ENCODE data around the gene HELB. TPM values are rescaled to one million over a fixed set of nuclear protein-coding genes. Genes with fewer than 3 reads are reported as not detected.
"Not testable (repeated sequence)": the region's sequence is repeated elsewhere in the genome, so short reads cannot be mapped to it uniquely, and the experiment has no call there.

The HELB gene
- total RNA-seq, 1 experiment from 2014 or later = 2.6 TPM

GRCh38 chr12:66297080-66297479 is 5.2 kb upstream of the HELB start:
- no TSS peak for BruUV-seq (replicated peaks)
- no peak for DNase-seq (ENCODE audit: unreplicated experiment)
- H3K27ac Mint-ChIP-seq (ENCODE audit: low read depth, unreplicated experiment) = no peak overlapping the region
- H3K9me3 Mint-ChIP-seq (ENCODE audit: unreplicated experiment) = no peaks in the 10 kb centered on the region
- no peak overlapping the region for H3K4me3 Mint-ChIP-seq (ENCODE audit: unreplicated experiment)
- intact Hi-C loops (cut with micrococcal nuclease) = no loop called here
- H3K27me3 Mint-ChIP-seq (ENCODE audit: insufficient read depth, unreplicated experiment) = peaks cover 78% of the 10 kb centered on the region
- ChIA-PET CTCF (interaction anchor here (0.6 kb wide), 1 partner anchor 33 kb away, joined by 3 read pairs; no protein-coding TSS in a partner anchor), POLR2A (no interaction called here)
- no peaks in the 10 kb centered on the region for H3K36me3 Mint-ChIP-seq (ENCODE audit: insufficient read depth, unreplicated experiment)
- H3K4me1 Mint-ChIP-seq (ENCODE audit: insufficient read depth, unreplicated experiment) = peaks cover 3% of the 10 kb centered on the region
- TF ChIP-seq CTCF (IDR thresholded peaks at IDR 0.05; ENCODE audit: unreplicated experiment) = no peak

DNA sequence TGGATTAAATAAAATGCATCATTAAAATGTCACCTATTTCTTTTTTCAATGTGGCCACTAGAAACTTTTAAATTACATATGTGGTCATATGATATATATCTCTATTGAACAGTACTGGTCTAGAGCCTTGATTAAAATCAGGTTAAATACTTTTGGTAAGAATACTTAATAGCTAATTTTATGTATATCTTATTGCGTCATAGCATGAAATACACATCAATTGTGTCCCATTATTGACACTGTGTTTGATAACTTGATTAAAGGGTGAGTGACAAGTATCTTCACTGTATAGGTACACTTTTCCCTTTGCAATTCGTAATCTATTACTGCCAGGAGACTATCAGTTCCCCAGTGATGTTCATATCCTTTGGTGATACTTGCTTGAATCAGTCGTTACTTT is 4.4 kb upstream of the HELB start:
- TF ChIP-seq CTCF (IDR thresholded peaks at IDR 0.05; ENCODE audit: unreplicated experiment) = no peak
- H3K4me1 Mint-ChIP-seq (ENCODE audit: insufficient read depth, unreplicated experiment) = peaks cover 9% of the 10 kb centered on the region
- no peak overlapping the region for H3K27ac Mint-ChIP-seq (ENCODE audit: low read depth, unreplicated experiment)
- CTCF ChIA-PET = interaction anchor here (0.6 kb wide), 1 partner anchor 32 kb away, joined by 3 read pairs; no protein-coding TSS in a partner anchor
- no peak for DNase-seq (ENCODE audit: unreplicated experiment)
- H3K27me3 Mint-ChIP-seq (ENCODE audit: insufficient read depth, unreplicated experiment) = peaks cover 69% of the 10 kb centered on the region
- no peaks in the 10 kb centered on the region for H3K9me3 Mint-ChIP-seq (ENCODE audit: unreplicated experiment)
- no peaks in the 10 kb centered on the region for H3K36me3 Mint-ChIP-seq (ENCODE audit: insufficient read depth, unreplicated experiment)
- intact Hi-C loops (cut with micrococcal nuclease) = no loop called here
- POLR2A ChIA-PET = no interaction called here
- BruUV-seq (replicated peaks) = no TSS peak
- H3K4me3 Mint-ChIP-seq (ENCODE audit: unreplicated experiment) = no peak overlapping the region

DNA sequence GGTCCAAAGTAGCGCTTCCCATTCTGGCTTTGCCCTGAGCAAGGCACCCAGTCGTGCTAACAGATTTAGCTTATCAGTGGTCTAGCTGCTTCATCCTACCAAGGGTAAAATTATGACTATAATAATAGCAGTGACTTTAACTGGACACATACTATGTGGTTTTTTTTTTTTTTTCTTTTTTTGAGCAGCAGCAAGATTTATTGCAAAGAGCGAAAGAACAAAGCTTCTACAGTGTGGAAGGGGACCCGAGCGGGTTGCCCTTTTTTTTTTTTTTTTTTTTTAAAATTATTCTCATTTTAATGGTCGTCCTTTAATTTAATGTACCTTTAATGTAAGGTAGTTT is 505 bp downstream of the HELB start:
- Mint-ChIP-seq H3K27ac (ENCODE audit: low read depth, unreplicated experiment) (peak overlapping the region; percentile 90), H3K4me1 (ENCODE audit: insufficient read depth, unreplicated experiment) (peaks cover 23% of the 10 kb centered on the region), H3K36me3 (ENCODE audit: insufficient read depth, unreplicated experiment) (peaks cover 3% of the 10 kb centered on the region), H3K4me3 (ENCODE audit: unreplicated experiment) (peak overlapping the region; percentile 99), H3K27me3 (ENCODE audit: insufficient read depth, unreplicated experiment) (peaks cover 39% of the 10 kb centered on the region), H3K9me3 (ENCODE audit: unreplicated experiment) (no peaks in the 10 kb centered on the region)
- ChIA-PET POLR2A (interaction anchor here (0.6 to 3.3 kb wide), 9 partner anchors 9 to 172 kb away, joined by 3 to 22 read pairs (median 5); partner anchors contain the start of genes LLPH and TMBIM4), CTCF (interaction anchor here (0.6 to 1.7 kb wide), 10 partner anchors 24 to 557 kb away, joined by 3 to 6 read pairs (median 3); partner anchors contain the start of gene TMBIM4)
- BruUV-seq (replicated peaks) = no TSS peak
- no peak for TF ChIP-seq CTCF (IDR thresholded peaks at IDR 0.05; ENCODE audit: unreplicated experiment)
- DNase-seq (ENCODE audit: unreplicated experiment) = no peak
- intact Hi-C loops (cut with micrococcal nuclease) = loop anchor here (1.0 kb wide), 1 partner anchor 133 kb away; the partner anchor contains the start of gene TMBIM4

DNA sequence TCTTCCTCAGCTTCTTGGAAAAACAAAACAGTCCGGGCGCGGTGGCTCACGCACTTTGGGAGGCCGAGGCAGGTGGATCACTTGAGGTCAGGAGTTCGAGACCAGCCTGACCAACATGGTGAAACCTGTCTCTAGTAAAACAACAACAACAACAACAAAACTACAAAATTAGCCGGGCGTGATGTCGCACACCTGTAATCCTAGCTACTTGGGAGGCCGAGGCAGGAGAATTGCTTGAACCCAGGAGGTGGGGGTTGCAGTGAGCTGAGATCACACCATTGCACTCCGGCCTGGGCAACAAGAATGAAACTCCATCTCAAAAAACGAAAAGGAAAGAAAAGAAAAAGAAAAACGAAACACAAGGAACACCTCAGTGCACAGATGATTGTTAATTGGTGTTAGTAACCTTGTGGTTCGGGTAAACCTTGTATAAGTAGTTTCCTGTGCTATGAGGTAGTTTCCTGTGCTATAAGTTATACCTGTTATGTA is 1.1 kb downstream of the HELB start:
- ChIA-PET CTCF (interaction anchor here (0.6 to 1.7 kb wide), 4 partner anchors 33 to 556 kb away, joined by 3 to 6 read pairs (median 4); partner anchors contain the start of gene TMBIM4), POLR2A (interaction anchor here (0.6 to 3.3 kb wide), 8 partner anchors 8 to 173 kb away, joined by 3 to 22 read pairs (median 6); partner anchors contain the start of genes LLPH and TMBIM4)
- H3K27ac Mint-ChIP-seq (ENCODE audit: low read depth, unreplicated experiment); DNase-seq (ENCODE audit: unreplicated experiment); intact Hi-C loops (cut with micrococcal nuclease); H3K9me3 Mint-ChIP-seq (ENCODE audit: unreplicated experiment); H3K36me3 Mint-ChIP-seq (ENCODE audit: insufficient read depth, unreplicated experiment): not testable (repeated sequence)
- H3K4me1 Mint-ChIP-seq (ENCODE audit: insufficient read depth, unreplicated experiment) = peaks cover 23% of the 10 kb centered on the region
- H3K27me3 Mint-ChIP-seq (ENCODE audit: insufficient read depth, unreplicated experiment) = peaks cover 34% of the 10 kb centered on the region
- H3K4me3 Mint-ChIP-seq (ENCODE audit: unreplicated experiment) = peak overlapping the region; percentile 99
- BruUV-seq (replicated peaks) = TSS peak; percentile 62

Measured in MCF 10A (cell line).